ENCODE data around the gene SLC34A1.
"Not testable (repeated sequence)": the region's sequence is repeated elsewhere in the genome, so short reads cannot be mapped to it uniquely, and the experiment has no call there.

The SLC34A1 gene

DNA sequence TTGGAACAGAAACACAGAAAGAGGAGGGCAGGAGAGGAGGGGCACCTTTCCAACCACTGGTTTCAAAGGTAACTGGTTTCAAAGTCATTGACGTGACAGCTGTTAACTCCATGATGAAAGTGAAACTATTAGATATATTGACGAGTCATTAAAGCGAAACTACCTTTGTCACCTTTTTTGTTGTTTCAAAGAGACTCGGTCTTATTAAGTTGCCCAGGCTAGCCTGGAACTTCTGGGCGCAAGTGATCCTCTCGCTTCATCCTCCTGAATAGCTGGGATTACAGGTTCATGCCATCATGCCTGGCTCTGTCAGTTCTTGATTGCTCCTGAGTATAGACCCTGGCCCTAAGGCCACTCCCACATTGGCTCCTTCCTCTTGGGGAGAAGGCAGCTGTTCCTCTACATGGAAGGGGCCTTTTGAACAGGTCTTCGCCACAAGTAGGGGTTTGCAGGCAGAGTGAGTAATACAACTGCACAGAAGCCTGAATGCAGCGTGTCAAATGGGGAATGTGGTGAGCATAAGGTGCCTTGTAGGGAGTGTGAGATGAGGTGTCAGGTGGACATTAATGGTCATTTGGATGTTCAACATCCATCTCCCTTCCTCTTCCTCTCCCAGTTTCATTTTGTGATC is 28.5 kb downstream of the SLC34A1 start:
- no peak for DNase-seq

DNA sequence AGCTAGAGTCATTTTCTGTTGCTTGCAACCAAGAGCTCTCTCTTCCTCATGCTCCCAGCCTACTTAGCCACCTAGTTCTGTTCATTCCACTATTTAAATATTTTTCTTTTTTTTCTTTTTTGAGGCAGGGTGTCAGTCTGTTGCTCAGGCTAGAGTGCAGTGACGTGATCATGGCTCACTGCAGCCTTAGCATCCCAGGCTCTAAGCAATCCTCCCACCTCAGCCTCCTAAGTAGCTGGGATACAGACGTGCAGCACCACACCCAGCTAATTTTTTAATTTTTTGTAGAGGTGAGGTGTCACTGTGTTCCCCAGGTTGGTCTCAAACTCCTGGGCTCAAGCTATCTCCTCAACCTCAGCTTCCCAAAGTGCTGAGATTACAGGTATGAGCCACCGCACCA is 30.2 kb downstream of the SLC34A1 start:
- DNase-seq, result no peak

- DNase-seq, result not testable (repeated sequence)
Observed at GRCh38 chr5:177417081-177417480, 32.8 kb downstream of the SLC34A1 start.

DNA sequence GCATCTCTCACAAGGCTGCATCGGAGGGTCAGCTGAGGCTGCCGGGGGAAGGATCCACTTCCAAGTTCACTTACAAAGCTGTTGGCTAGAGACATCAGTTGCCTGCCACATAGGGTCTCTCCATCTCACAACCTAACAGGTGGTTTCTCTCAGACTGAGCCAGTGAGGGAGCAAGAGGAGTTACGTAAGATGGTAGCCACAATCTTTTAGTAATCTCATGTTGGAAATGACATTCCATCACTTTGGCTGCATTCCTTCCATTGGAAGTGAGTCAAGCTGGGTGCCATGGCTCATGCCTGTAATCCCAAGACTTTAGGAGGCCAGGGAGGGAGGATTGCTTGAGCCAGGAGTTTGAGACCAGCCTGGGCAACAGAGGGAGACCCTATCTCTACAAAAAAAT is 34.8 kb downstream of the SLC34A1 start:
- no peak for DNase-seq

DNA sequence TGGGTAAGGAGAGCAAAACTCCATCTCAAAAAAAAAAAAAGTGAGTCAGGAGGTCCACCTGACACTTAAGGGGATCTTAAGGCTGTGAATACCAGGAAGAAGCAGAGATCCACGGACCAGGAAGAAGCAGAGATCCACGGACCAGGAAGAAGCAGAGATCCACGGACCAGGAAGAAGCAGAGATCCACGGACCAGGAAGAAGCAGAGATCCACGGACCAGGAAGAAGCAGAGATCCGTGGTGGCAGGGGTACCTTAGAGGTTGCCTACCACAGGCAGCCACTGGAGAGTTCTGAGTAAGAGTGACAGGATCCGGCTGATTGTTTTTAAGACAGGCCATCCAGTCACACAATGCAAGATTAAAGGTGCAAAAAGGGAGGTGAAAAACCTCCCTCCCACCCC is 36.2 kb downstream of the SLC34A1 start:
- not testable (repeated sequence) for DNase-seq

DNA sequence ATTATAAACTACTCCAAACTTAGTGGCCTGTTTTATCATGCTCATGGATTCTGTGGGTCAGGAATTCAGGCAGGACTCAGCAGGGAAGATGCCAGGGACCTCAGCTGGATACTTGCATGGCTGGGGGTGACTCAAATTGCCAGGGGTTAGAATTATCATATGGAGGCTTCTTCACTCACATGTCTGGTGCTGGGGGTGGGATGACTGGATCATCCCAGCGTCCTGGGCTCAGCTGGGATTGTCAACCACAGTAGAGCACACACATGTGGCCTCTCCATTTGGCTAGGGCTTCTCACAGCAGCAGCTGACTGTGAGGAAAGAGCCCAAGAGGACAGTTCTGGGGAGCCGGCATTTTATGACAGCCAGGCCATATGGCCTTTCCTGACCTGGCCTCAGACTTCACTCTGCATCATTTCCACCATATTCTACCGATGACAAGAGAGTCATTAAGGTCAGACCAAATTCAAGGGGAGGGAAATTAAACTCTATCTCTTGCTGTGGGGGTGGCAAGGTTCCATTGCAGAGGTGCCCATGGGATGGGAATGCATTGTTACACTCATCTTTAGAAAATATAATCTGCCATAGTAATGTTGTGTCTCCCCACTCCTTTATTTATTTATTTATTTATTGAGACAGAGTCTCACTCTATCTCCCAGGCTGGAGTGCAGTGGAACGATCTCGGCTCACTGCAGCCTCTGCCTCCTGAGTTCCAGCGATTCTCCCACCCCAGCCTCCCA is 37.0 kb downstream of the SLC34A1 start:
- DNase-seq, result no peak

GRCh38 chr5:177423671-177424070 is 39.4 kb downstream of the SLC34A1 start:
- no peak for DNase-seq

DNA sequence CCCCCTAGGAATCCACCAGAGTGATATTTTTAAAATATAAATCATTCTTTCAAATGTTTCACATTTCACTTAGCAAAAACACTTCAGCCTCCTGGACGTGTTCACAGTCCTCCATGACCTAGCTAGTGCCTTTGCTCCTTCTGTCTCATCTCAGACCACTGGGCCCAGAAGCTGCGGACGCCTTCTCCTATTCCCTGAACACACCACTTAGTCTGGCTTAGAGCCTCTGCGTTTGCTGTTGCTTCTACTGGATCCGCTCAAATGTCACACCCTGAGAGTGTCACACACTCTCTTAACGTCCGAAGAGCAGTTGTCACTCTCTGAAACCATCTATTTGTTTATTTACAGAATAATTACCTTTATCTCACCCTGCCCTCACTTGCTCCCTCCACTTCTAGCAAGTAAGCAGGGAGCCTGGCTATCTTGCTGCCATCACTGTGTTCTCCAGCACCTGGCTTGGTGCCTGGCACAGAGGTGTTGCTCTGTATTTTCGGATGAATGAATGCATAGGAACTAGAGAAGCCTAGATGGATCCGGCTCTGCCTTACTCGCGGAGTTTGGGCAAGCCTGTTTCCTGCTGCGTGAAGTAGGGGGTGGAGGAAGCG is 41.1 kb downstream of the SLC34A1 start:
- DNase-seq, result no peak

DNA sequence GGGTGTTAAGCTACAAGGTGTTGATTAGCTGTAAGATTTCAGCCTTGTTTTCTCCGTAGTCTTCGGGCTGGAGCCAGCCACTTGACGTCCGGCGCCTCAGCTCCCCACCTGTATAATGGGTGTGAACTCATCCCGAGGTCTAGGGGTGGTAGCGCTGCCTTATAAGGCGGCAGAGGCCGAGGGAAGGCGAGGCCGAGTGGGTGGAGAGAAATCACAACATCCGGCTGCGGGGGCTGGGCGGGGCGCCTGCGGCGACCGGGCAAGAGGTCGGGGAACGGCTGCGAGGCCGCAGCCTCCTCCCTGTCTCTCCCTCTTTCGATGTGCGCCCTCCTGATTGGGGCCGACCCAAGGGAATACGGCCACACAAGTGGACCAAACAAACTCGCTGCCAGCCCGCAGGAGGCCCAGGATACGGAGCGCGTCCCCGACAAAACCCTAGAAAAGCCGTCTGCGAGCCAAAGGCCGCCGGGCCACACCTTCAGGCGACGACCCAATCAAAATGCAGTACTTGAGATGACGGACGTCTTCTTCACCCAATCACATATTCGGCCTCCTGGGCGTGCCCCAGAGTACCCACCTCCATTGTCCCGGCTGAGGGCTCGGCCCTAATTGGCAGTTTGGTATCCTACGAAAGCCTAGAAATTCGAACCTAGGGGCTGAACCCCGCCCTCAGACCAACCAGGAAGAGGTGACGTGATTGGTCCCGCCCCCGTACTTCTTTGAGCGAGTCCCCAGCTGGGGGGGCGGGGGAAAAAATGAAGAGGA is 41.7 kb downstream of the SLC34A1 start:
- DNase-seq, result peak; percentile 100

DNA sequence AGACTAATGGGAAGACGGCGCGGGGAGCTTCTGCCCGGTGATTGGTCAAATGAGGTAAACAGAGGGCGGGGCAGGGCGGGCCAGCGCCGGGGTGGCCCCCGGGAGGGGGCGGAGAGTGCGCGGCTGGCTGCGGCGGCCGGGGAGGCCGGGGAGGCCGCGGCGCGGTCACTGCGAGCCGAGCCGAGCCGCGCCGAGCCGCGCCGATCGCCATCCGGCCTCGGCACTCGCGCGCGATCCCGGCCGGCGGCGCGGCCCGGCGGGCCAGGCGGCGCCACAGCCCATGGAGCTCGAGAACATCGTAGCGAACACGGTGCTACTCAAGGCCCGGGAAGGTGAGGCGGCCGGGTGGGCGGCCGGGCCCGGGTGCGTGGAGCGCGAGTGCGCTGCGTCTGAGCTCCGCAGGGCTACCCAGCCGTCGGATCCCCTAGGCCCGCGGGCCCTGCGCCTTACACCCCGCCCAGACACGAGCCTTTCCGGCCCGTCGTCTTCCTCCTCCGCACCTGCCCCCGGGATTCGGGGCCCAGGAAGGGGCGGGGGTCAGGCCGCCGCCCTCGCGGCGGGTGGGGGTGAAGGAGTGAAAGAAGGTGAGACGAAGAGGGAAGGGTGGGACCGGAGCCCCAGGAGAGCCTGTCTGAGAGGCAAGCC is 42.5 kb downstream of the SLC34A1 start, which contains the start of gene GRK6:
TSS of gene GRK6 (plus strand) at position 111 of the 645 bp plus-strand sequence. CDS start at position 281, 170 bp downstream.
- DNase-seq, result peak; percentile 51 to 70

DNA sequence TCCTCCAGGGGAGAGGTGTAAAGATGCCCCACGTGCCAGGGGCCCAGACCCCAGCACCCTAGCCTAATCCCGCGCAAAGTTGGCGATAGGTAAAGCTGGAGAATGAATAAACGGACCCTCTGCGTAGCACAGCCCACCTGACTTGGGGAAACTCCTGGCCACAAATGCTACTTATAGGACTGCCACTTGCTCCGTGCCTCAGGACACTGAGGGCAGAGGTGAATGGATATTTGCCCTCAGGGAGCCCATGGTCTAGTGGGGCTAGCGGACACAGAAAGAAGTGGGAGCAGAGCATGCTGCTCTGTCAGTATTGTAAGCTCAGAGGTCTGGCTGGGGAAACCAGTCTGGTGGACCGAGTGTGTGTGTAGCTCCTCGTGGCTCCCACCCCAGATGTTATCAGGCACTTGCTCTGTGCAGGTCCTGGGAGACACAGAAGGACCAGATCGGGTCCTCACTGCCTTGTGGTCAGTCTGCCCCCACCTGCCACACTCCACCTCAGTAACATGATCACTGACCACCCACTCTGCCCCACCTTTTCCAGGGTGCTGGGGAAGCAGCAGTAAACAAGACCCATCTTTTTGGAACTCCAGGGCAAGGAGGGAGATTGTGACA is 43.1 kb downstream of the SLC34A1 start:
- no peak for DNase-seq

DNA sequence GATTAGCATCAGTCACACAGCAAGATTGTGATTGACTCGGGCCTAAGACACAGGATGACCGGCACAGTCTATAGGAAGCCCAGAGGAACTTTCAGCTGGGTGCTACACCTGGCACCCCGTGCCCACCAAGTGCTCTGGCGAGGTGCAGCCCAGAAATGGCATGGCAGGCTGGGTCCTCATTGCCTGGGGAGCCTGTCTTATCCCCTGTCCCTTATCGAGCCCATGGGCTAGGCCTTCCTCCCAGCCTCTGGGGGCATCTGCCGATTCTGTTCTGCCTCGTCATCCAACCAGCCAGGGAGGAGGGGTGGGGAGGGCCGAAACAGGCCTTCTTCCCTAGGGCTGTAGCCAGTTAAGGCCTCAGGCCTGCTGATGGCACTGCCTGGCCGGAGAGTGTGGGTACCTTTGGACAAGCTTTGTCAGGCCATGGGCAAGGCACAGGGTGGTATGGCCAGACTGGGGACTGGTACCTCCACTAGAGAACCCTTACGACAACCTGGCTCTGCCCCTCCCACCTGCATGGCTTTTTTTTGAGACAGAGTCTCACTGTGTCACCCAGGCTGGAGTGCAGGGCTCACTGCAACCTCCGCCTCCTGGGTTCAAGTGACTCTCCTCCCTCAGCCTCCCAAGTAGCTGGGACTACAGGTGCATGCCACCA is 43.8 kb downstream of the SLC34A1 start:
- DNase-seq, result no peak

DNA sequence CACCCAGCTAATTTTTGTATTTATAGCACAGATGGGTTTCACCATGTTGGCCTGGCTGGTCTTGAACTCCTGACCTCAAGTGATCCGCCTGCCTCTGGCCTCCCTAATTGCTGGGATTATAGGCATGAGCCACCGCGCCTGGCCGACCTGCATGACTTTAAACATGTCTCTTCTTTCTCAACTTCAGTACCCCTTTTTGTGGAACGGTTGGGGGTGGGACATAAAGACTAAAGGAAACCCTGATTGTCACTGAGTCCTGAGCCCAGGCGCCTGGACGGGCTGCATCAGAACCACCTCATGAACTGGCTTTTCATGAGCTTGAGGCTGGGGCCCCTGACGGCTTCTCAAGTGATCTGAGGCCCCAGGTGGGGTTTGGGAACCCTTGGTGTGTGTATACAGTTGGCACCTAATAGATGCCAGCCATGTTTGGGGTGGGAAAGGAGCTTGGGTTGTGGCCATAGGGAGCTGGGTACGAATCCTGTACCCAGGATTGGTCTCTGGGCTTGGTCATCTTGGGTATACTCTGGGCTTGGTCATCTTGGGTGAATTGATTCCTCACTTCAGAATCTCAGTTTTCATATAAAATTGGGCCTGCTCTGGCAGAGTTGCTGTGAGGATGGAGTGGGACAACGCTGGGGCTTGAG is 44.5 kb downstream of the SLC34A1 start:
- DNase-seq, result no peak

DNA sequence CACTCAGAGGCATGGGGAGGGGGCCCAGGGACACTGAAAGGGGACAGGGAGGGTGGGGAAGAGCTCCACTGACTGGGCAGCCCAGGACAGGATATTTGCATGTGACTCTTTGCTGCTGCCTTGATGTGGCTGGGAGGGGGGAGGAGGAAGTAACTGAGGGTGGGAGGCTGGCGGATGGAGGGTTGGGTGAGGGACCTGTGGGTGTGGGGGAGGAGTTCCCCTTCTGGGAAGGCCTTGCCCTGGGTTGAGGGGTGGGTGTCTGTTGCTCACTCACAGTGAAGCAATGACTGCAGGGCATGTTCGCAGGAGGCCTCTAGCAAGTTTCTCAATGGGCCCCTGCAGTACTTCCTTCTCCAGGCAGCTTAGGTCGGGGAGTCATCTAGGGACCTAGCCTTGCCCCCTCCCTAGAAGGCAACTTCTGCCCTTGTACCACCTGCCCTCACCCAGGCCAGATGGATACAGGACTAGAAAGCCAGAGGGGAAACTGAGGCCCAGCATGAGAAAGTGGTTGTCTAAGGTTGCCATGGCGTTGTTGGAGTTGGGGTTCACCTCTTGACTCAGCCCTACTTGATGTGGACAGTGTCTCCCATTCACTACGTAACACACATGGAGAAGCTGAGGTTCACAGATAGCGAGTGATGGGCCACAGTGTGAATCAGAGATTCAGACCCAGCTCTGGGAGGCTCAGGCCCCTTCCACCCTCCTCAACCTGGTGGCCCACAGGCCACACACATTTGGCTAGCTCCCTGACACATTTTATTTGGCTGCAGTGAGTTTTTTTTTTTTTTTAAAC is 45.2 kb downstream of the SLC34A1 start:
- DNase-seq, result peak; percentile 89 to 91

DNA sequence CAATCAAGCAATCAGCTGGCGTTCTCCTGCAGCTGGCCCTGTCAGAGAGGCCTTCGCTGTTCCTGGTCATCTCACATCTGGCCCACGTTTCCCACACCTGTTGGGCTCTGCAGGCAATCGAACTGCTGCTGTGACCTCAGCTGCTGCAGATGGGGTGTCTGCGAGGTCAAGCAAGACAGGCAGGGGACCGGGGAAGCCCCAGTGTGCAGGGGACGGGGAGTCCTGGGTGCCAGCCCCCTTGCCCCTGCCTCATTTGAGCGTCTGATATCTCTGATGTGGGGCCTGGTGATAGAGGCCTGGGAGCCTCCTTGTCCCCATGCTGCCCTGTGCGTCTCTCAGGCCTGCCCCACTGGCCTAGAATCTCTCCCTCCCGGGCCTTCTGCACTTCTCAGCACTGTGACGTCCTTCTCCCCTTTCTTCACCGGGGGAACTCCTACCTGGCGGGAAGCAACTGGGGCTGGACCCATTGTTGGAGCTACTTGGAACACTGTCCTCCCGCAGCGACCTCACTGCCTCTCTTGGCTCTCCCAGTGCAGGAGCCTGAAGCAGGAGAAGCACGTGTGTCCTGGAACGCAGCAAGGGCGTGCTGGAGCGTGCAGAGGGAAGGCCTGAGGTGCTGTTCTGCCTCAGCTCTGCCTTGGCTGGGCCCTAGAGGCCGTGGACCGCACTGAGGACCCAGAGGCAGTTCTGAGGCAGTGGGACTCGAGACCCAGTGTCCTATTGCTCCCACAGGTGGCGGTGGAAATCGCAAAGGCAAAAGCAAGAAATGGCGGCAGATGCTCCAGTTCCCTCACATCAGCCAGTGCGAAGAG is 46.1 kb downstream of the SLC34A1 start:
- DNase-seq, result no peak

DNA sequence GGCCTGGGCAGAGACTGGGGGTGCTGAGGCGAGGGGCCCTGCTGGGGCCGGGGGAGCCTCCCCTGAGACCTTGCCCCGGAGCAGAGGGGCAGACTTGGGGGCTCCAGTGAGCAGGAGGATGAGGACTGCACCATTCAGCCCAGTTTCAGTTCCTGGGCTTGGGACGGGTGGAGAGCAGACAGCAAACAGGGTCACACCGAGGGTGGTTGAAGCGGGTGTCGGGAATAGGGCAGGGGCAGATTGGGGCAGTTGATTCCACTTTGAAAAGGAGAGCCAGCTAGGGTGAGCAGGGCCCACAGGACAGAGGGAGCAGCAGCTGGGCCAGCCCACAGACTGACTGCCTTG is 46.7 kb downstream of the SLC34A1 start:
- no peak for DNase-seq

- DNase-seq, result peak in 1 of 2 donors; percentile 46
Observed at GRCh38 chr5:177431317-177432142, 47.3 kb downstream of the SLC34A1 start.

DNA sequence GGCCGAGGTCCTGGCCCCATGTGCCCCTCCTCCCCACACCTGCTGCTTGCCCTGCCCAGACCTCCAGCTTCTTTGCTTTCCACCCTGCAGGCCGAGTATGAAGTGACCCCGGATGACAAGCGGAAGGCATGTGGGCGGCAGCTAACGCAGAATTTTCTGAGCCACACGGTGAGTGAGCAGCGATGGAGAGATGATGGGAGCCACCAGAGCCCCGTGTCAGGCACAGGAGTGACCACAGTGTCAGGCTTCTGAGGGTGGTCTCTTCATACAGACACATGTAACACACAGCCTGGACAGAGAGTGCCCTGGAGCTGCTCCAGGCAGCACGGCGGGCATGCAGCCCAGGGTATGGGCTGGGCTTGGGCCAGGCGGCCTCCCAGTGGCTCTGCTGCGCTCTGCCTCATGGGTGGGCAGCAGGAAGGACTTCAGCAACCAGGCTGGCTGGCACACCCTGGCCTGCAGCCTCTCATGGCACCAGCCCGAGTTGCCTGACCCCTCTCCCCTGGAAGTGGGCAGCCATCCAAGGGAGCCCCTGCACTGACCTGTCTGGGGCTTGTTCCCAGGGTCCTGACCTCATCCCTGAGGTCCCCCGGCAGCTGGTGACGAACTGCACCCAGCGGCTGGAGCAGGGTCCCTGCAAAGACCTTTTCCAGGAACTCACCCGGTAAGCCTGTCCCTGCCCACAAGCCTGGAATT is 48.1 kb downstream of the SLC34A1 start:
- peak; percentile 44 to 49 for DNase-seq
